Activated naive CD4-positive, alpha-beta T cell treated with anti-CD3 and anti-CD28 coated beads, Interleukin-2, amount 10 ng/mL, durations not matched to agents 7 days and 5 days (primary cell): ENCODE measurements around the gene EPHA3.

Experiments
- CTCF ChIA-PET: fragments of 350-600 bp; sonication (Branson Sonifier 250); formaldehyde crosslinking; loops from one replicate; lab custom pipeline; 2021; ENCODE audit warnings: antibody characterized with exemption; lab: Charles Lee
- DNase-seq: peaks from one replicate; pipeline ENCODE4 v3.0.0-alpha.2; 2020
- H3K27ac Mint-ChIP-seq: one replicate; pipeline ENCODE4 v1.8.0; 2021; ENCODE audit warnings: mild to moderate bottlenecking, moderate library complexity, mixed read lengths
- H3K27me3 Mint-ChIP-seq: one replicate; pipeline ENCODE4 v1.8.0; 2021; ENCODE audit warnings: mild to moderate bottlenecking, mixed read lengths
- H3K36me3 Mint-ChIP-seq: one replicate; pipeline ENCODE4 v1.8.0; 2021; ENCODE audit warnings: mixed read lengths
- H3K4me1 Mint-ChIP-seq: one replicate; pipeline ENCODE4 v1.8.0; 2021; ENCODE audit warnings: mixed read lengths
- H3K4me3 Mint-ChIP-seq: one replicate; pipeline ENCODE4 v1.8.0; 2021; ENCODE audit warnings: mild to moderate bottlenecking, moderate library complexity, mixed read lengths
- H3K9me3 Mint-ChIP-seq: one replicate; pipeline ENCODE4 v1.8.0; 2021; ENCODE audit warnings: mixed read lengths

Gene EPHA3

DNA sequence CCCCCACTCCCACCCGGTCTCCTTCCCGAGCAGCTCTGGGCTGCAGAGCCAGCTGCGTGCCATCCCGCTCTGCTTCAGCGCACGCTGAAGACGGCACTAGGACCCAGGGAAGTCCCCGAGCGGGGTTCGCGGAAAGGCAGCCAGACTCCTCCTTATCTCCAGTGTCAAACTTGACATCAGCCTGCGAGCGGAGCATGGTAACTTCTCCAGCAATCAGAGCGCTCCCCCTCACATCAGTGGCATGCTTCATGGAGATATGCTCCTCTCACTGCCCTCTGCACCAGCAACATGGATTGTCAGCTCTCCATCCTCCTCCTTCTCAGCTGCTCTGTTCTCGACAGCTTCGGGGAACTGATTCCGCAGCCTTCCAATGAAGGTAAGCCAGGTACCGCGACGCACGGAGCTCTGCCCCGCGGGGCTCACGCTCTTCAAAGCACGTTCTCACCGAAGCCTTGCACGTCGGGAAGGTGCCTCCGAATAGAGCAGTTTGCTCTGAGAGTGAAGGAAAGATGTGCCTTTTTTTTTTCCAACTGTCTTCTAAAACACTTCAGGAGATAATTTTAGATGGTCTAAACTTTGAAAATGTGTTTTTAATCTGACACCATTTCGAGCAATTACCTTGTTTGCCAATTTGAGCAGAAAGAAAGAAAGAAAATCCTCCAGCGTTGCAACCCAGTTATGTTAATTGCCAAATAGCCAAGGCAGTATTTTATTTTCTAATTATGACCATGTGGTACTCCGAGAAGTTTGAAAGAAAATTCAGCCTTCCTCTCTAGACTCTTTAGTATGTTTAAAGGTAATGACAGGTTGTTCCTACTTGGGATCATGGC lies at the start of gene EPHA3:
TSS of gene EPHA3 (plus strand) at position 161 of the 830 bp plus-strand sequence. CDS start at position 289, 128 bp downstream.
- CTCF ChIA-PET, result interaction anchor here (1.2 to 1.3 kb wide), 2 partner anchors 9 to 11 kb away, joined by 3 to 5 read pairs; no protein-coding TSS in a partner anchor
- H3K36me3 Mint-ChIP-seq, result no peaks in the 10 kb centered on the region
- no peaks in the 10 kb centered on the region for H3K9me3 Mint-ChIP-seq
- H3K27ac Mint-ChIP-seq, result no peak within 1 kb of the TSS
- peak within 1 kb of the TSS; percentile 55 for H3K4me3 Mint-ChIP-seq
- DNase-seq, result peak; percentile 59
- peaks cover 18% of the 10 kb centered on the region for H3K27me3 Mint-ChIP-seq
- peaks cover 18% of the 10 kb centered on the region for H3K4me1 Mint-ChIP-seq

- H3K27ac Mint-ChIP-seq, result no peak overlapping the region
- no peaks in the 10 kb centered on the region for H3K4me1 Mint-ChIP-seq
- H3K27me3 Mint-ChIP-seq, result no peaks in the 10 kb centered on the region
- H3K4me3 Mint-ChIP-seq, result no peak overlapping the region
- no peak for DNase-seq
- no peaks in the 10 kb centered on the region for H3K36me3 Mint-ChIP-seq
- CTCF ChIA-PET, result no interaction called here
- no peaks in the 10 kb centered on the region for H3K9me3 Mint-ChIP-seq
These were observed 49.0 kb upstream of the EPHA3 start for GRCh38 chr3:89058371-89058770.

DNA sequence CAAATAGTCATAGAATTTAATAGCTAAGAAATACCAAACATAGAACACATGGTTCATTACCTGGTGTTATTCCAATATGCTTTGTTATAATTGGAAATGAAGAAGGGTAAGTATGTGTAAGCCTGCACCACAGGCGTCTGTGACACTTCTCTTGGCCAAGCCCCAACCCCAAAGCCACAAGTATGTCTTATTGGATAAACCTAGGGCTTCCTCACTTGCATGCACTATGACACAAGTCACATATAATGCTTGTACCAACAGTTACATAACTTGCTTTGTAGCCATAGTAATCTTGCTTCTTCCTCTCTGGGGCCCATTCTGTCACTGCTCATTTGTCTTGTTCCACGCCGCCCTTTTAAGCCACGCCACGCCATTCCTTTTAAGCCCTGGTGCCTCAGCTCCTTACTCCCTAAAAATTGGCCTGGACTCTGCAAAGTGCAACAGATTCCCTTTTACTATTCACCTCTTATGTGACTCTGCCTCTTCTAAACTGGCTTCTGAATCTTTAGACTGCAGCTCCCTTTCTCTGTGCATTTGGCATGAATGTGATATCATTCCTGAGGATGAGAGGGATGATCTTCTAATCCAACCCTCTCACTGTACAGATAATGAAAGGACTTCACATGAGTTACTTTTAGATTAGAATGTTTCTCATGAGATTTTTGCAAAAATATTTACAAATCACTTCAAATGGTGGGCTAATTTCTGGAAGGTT lies 48.1 kb upstream of the EPHA3 start:
- Mint-ChIP-seq H3K4me1 (no peaks in the 10 kb centered on the region), H3K36me3 (no peaks in the 10 kb centered on the region), H3K9me3 (no peaks in the 10 kb centered on the region), H3K27ac (no peak overlapping the region), H3K27me3 (no peaks in the 10 kb centered on the region), H3K4me3 (no peak overlapping the region)
- DNase-seq, result no peak
- CTCF ChIA-PET, result no interaction called here

GRCh38 chr3:89061259-89061658 lies 46.2 kb upstream of the EPHA3 start:
- Mint-ChIP-seq H3K9me3 (no peaks in the 10 kb centered on the region), H3K36me3 (no peaks in the 10 kb centered on the region), H3K4me3 (no peak overlapping the region), H3K27me3 (no peaks in the 10 kb centered on the region), H3K27ac (no peak overlapping the region), H3K4me1 (no peaks in the 10 kb centered on the region)
- DNase-seq, result no peak
- CTCF ChIA-PET, result no interaction called here

DNA sequence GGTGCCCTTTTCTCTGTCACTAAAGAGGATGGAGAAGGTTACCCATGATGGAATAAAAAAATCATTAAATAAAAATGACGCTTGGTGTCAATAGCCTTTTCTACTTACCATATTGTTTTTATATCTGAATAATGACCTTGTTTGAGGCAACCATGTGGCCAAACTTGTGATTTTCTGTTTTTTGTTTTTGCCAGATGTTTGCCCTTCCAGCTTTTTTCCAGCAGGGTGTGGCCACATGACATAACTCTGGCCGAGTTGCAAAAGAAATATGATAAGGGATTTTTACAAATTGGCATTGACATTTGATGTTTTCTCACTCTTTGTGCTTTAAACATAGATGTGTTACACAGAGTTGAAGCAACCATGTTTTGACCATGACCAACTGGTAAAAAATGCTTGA lies 39.7 kb upstream of the EPHA3 start:
- Mint-ChIP-seq H3K27me3 (no peaks in the 10 kb centered on the region), H3K4me1 (no peaks in the 10 kb centered on the region), H3K9me3 (no peaks in the 10 kb centered on the region), H3K36me3 (no peaks in the 10 kb centered on the region), H3K4me3 (no peak overlapping the region), H3K27ac (no peak overlapping the region)
- CTCF ChIA-PET, result no interaction called here
- no peak for DNase-seq

GRCh38 chr3:89072642-89073041 lies 34.8 kb upstream of the EPHA3 start:
- CTCF ChIA-PET, result no interaction called here
- H3K4me3 Mint-ChIP-seq, result no peak overlapping the region
- peaks cover 2% of the 10 kb centered on the region for H3K9me3 Mint-ChIP-seq
- no peak for DNase-seq
- H3K27me3 Mint-ChIP-seq, result no peaks in the 10 kb centered on the region
- no peak overlapping the region for H3K27ac Mint-ChIP-seq
- H3K36me3 Mint-ChIP-seq, result no peaks in the 10 kb centered on the region
- no peaks in the 10 kb centered on the region for H3K4me1 Mint-ChIP-seq

- Mint-ChIP-seq H3K36me3 (no peaks in the 10 kb centered on the region), H3K9me3 (no peaks in the 10 kb centered on the region), H3K4me1 (no peaks in the 10 kb centered on the region), H3K27me3 (no peaks in the 10 kb centered on the region), H3K27ac (no peak overlapping the region), H3K4me3 (no peak overlapping the region)
- DNase-seq, result no peak
- CTCF ChIA-PET, result no interaction called here
These were observed 27.5 kb upstream of the EPHA3 start for GRCh38 chr3:89079944-89080343.

- no peak for DNase-seq
- Mint-ChIP-seq H3K4me3 (no peak overlapping the region), H3K4me1 (no peaks in the 10 kb centered on the region), H3K27ac (no peak overlapping the region), H3K9me3 (no peaks in the 10 kb centered on the region), H3K27me3 (no peaks in the 10 kb centered on the region), H3K36me3 (no peaks in the 10 kb centered on the region)
- CTCF ChIA-PET, result no interaction called here
These were observed 19.6 kb upstream of the EPHA3 start for GRCh38 chr3:89087851-89088250.

DNA sequence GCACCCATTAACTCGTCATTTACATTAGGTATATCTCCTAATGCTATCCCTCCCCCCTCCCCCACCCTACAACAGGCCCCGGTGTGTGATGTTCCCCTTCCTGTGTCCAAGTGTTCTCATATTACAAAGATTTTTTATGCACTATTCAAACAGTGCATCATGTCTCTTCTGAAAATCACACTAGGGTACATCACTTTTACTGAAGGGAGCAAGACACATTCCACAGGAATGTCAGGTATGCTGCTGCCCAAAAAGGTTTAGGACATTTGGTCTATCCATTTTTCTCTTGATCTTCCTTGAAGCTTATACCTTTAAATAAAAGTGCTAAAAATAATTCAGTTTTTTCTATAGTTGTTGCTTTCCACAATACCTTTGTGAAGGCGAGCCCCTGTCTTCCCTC lies 9.2 kb upstream of the EPHA3 start:
- CTCF ChIA-PET, result no interaction called here
- no peaks in the 10 kb centered on the region for H3K9me3 Mint-ChIP-seq
- no peak for DNase-seq
- H3K27ac Mint-ChIP-seq, result no peak overlapping the region
- H3K27me3 Mint-ChIP-seq, result no peaks in the 10 kb centered on the region
- no peak overlapping the region for H3K4me3 Mint-ChIP-seq
- H3K4me1 Mint-ChIP-seq, result no peaks in the 10 kb centered on the region
- no peaks in the 10 kb centered on the region for H3K36me3 Mint-ChIP-seq

DNA sequence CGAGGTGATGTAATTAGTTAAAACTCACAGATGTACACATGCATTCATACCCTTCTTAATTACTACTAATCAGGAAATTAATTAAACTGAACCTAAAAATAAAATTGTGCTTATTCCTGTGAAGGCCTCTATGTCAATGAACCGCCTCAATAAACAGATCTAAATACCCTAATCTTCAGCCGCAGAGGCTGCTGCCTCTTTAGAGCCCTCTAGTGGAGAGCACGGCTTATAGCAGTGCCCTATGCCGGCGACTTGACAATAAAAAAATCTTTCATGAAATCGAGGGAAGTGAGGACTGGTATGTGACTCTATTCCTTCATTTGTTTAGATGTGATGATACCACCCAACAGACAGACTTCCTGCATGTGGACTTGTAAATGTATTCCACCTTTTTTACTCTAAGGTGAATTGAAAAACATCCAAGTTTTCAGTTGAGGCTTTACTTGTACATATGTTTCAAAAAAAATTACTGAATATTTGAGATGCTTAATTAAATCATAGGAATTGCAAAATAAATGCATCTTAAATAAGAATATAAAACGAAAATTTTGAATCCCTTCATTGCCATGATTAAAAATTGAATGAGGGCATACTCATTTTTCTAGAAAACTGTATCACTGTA lies 8.3 kb upstream of the EPHA3 start:
- Mint-ChIP-seq H3K27ac (no peak overlapping the region), H3K4me1 (no peaks in the 10 kb centered on the region), H3K36me3 (no peaks in the 10 kb centered on the region), H3K27me3 (no peaks in the 10 kb centered on the region), H3K9me3 (no peaks in the 10 kb centered on the region), H3K4me3 (no peak overlapping the region)
- peak; percentile 49 for DNase-seq
- CTCF ChIA-PET, result no interaction called here

GRCh38 chr3:89101251-89101650 lies 6.2 kb upstream of the EPHA3 start:
- Mint-ChIP-seq H3K27me3 (no peaks in the 10 kb centered on the region), H3K4me1 (no peaks in the 10 kb centered on the region), H3K4me3 (no peak overlapping the region), H3K27ac (no peak overlapping the region), H3K36me3 (no peaks in the 10 kb centered on the region), H3K9me3 (no peaks in the 10 kb centered on the region)
- CTCF ChIA-PET, result no interaction called here
- no peak for DNase-seq

DNA sequence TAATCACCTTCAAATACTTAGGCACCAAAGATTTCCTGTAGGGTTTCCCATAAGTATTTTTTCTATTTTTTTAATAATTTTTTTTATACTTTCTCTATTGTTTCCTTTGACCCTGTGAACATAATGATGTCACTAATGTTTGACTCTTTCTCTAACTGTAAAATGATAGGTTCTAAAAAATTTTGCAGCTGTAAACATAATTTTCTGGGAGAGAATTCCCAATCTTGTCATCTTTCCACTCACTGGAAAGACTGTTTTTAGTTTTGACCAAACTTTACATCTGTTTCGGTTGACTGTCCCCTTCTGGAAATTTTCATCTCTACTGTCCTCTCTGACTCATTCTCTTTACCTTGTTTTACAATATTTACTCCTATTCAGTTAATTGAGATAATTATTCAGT lies 5.5 kb upstream of the EPHA3 start:
- no peak for DNase-seq
- peaks cover 4% of the 10 kb centered on the region for H3K4me1 Mint-ChIP-seq
- no peaks in the 10 kb centered on the region for H3K9me3 Mint-ChIP-seq
- CTCF ChIA-PET, result no interaction called here
- H3K27me3 Mint-ChIP-seq, result peaks cover 3% of the 10 kb centered on the region
- no peak overlapping the region for H3K27ac Mint-ChIP-seq
- no peaks in the 10 kb centered on the region for H3K36me3 Mint-ChIP-seq
- no peak overlapping the region for H3K4me3 Mint-ChIP-seq

- no peak overlapping the region for H3K27ac Mint-ChIP-seq
- H3K9me3 Mint-ChIP-seq, result no peaks in the 10 kb centered on the region
- DNase-seq, result no peak
- CTCF ChIA-PET, result no interaction called here
- H3K27me3 Mint-ChIP-seq, result peaks cover 18% of the 10 kb centered on the region
- H3K4me3 Mint-ChIP-seq, result no peak overlapping the region
- no peaks in the 10 kb centered on the region for H3K36me3 Mint-ChIP-seq
- H3K4me1 Mint-ChIP-seq, result peaks cover 18% of the 10 kb centered on the region
These were observed 2.9 kb upstream of the EPHA3 start for GRCh38 chr3:89104499-89104898.

GRCh38 chr3:89105503-89105902 lies 1.9 kb upstream of the EPHA3 start:
- no peaks in the 10 kb centered on the region for H3K36me3 Mint-ChIP-seq
- H3K9me3 Mint-ChIP-seq, result no peaks in the 10 kb centered on the region
- peaks cover 18% of the 10 kb centered on the region for H3K27me3 Mint-ChIP-seq
- H3K4me1 Mint-ChIP-seq, result peaks cover 18% of the 10 kb centered on the region
- CTCF ChIA-PET, result no interaction called here
- DNase-seq, result no peak
- no peak overlapping the region for H3K27ac Mint-ChIP-seq
- H3K4me3 Mint-ChIP-seq, result no peak overlapping the region

GRCh38 chr3:89108291-89108550 lies 800 bp downstream of the EPHA3 start:
- no peak for DNase-seq
- Mint-ChIP-seq H3K4me3 (peak overlapping the region; percentile 17), H3K9me3 (no peaks in the 10 kb centered on the region), H3K27ac (no peak overlapping the region), H3K27me3 (peaks cover 18% of the 10 kb centered on the region), H3K4me1 (peaks cover 18% of the 10 kb centered on the region), H3K36me3 (no peaks in the 10 kb centered on the region)
- CTCF ChIA-PET, result interaction anchor here (1.2 to 1.3 kb wide), 2 partner anchors 8 to 12 kb away, joined by 3 to 5 read pairs; no protein-coding TSS in a partner anchor
